ENCODE data around the gene RAB11FIP3. TPM values are rescaled to one million over a fixed set of nuclear protein-coding genes. Genes with fewer than 3 reads are reported as not detected.

Gene RAB11FIP3
- polyA plus RNA-seq, 1 of the 3 experiments (the other 2 are of a cell fraction): 24.8 TPM

DNA sequence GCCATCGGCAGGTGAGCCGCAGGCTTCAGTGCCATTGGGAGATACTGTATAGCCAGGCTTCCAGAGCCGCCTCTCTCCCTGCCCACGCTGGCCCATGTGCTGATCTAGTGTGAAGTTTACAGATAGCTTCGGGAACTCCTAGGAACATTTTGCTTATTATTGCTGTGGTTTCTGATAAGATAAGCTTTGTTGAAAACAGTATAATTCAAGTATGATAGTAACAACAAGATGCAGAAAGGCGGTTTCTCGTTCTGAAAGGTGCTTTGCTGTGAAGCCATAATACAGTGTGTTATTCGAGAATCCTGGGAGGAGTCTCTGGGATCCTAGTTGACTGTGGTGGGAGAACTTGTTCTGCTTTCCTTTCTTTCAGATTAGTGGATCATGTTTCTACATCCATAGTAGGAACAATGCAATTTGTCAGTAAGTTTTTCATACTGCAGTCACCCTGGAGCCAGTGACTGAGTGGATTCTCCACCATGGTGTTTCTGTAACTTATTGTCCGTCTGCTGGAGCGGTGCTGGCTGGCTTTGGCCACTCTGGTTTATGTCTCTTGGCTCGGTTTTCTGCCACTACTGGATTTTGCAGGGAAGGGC, 31.5 kb downstream of the RAB11FIP3 start:
- Histone ChIP-seq H3K4me1 (ENCODE audit: control insufficient read depth in 1 of 2, insufficient read depth in 2 of 2, low read depth in 1 of 2, low read length in 1 of 2) (peaks cover 10 to 12% of the 10 kb centered on the region in 2 experiments; a peak in 2 of 4 replicates), H3K4me2 (0 out of 2 replicates have a peak overlapping the region, but pooled peaks have one; percentile 25), H3K27me3 (ENCODE audit: insufficient read depth) (no peaks in the 10 kb centered on the region), H3K79me2 (ENCODE audit: insufficient read depth) (peaks cover 62% of the 10 kb centered on the region), H3K9me2 (no peaks in the 10 kb centered on the region), H3F3A (replicated peaks; ENCODE audit: insufficient read depth) (peaks cover 14% of the 10 kb centered on the region), H3K36me3 (replicated peaks in 1 of 2; ENCODE audit: control insufficient read depth in 1 of 2, insufficient read depth in 2 of 2, low read length in 1 of 2) (peaks cover 2 to 6% of the 10 kb centered on the region in 2 experiments), H3K9ac (no peak overlapping the region), H2AFZ (ENCODE audit: low read depth) (no peak overlapping the region), H3K27ac (ENCODE audit: low read depth in 2 of 2, low read length in 1 of 2) (peak overlapping the region; percentile 31 to 47; a peak in 3 of 4 replicates), H4K20me1 (ENCODE audit: insufficient read depth) (peaks cover 29% of the 10 kb centered on the region; the same call in 1 of the 2 replicates), H3K4me3 (ENCODE audit: low read depth in 2 of 2, low read length in 1 of 2) (no peak overlapping the region), H3K9me3 (no peaks in the 10 kb centered on the region)
- WGBS (ENCODE audit: low lambda C conversion rate): 72% methylated on average over 11 of the region's 11 CpGs
- TF ChIP-seq TAF1 (IDR thresholded peaks at IDR 0.05; ENCODE audit: borderline replicate concordance, low read depth, low read length) (no peak), NFIC (IDR thresholded peaks at IDR 0.05; ENCODE audit: borderline replicate concordance) (no peak), FOXM1 (IDR thresholded peaks at IDR 0.05; ENCODE audit: low read depth) (no peak), SIN3A (IDR thresholded peaks at IDR 0.05; ENCODE audit: borderline replicate concordance, low read depth, low read length) (no peak), MEF2A (IDR thresholded peaks at IDR 0.05; ENCODE audit: borderline replicate concordance, low read depth) (no peak), EP300 (IDR thresholded peaks at IDR 0.05; ENCODE audit: borderline replicate concordance in 1 of 2, low read depth in 1 of 2, low read length in 1 of 2) (no peak), CHD2 (IDR thresholded peaks at IDR 0.05; ENCODE audit: low read length, partially characterized antibody) (no peak), GABPA (IDR thresholded peaks at IDR 0.05; ENCODE audit: low read depth) (no peak), RFX5 (IDR thresholded peaks at IDR 0.05; ENCODE audit: low read length) (no peak), YY1 (IDR thresholded peaks at IDR 0.05; ENCODE audit: low read depth) (no peak), MXI1 (IDR thresholded peaks at IDR 0.05; ENCODE audit: low read depth, low read length) (no peak), RCOR1 (IDR thresholded peaks at IDR 0.05; ENCODE audit: low read length) (no peak)
- TF ChIP-seq, protein P1, sequence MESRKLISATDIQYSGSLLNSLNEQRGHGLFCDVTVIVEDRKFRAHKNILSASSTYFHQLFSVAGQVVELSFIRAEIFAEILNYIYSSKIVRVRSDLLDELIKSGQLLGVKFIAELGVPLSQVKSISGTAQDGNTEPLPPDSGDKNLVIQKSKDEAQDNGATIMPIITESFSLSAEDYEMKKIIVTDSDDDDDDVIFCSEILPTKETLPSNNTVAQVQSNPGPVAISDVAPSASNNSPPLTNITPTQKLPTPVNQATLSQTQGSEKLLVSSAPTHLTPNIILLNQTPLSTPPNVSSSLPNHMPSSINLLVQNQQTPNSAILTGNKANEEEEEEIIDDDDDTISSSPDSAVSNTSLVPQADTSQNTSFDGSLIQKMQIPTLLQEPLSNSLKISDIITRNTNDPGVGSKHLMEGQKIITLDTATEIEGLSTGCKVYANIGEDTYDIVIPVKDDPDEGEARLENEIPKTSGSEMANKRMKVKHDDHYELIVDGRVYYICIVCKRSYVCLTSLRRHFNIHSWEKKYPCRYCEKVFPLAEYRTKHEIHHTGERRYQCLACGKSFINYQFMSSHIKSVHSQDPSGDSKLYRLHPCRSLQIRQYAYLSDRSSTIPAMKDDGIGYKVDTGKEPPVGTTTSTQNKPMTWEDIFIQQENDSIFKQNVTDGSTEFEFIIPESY (IDR thresholded peaks at IDR 0.05; ENCODE audit: borderline replicate concordance, low read depth): no peak
- POLR2A ChIA-PET: no interaction called here
- peak; percentile 38 for DNase-seq
- CTCF ChIA-PET: interaction anchor here (0.7 to 0.8 kb wide), 2 partner anchors 11 to 12 kb away, joined by 3 read pairs; no protein-coding TSS in a partner anchor

- H3K4me2 ChIP-seq: no peak overlapping the region
- H3K79me2 ChIP-seq (ENCODE audit: insufficient read depth): peaks cover 61% of the 10 kb centered on the region
- no peak for TF ChIP-seq SMC3 (IDR thresholded peaks at IDR 0.05; ENCODE audit: low read depth, low read length)
- peaks cover 5 to 6% of the 10 kb centered on the region in 2 experiments for H3K36me3 ChIP-seq (replicated peaks in 1 of 2; ENCODE audit: control insufficient read depth in 1 of 2, insufficient read depth in 2 of 2, low read length in 1 of 2)
- no peaks in the 10 kb centered on the region for H3K9me3 ChIP-seq
- CTCF ChIA-PET: interaction anchor here (0.7 kb wide), 1 partner anchor 13 kb away, joined by 3 read pairs; no protein-coding TSS in a partner anchor
- no peaks in the 10 kb centered on the region for H3K9me2 ChIP-seq
- POLR2A ChIA-PET: no interaction called here
- no peaks in the 10 kb centered on the region for H3K27me3 ChIP-seq (ENCODE audit: insufficient read depth)
- 91% methylated on average over 7 of the region's 14 CpGs for WGBS (ENCODE audit: low lambda C conversion rate)
- H3K4me3 ChIP-seq (ENCODE audit: low read depth in 2 of 2, low read length in 1 of 2): no peak overlapping the region
- H3F3A ChIP-seq (replicated peaks; ENCODE audit: insufficient read depth): peaks cover 14% of the 10 kb centered on the region
- no peak overlapping the region for H2AFZ ChIP-seq (ENCODE audit: low read depth)
- H4K20me1 ChIP-seq (ENCODE audit: insufficient read depth): peaks cover 29% of the 10 kb centered on the region; the same call in 1 of the 2 replicates
- peak; percentile 53 for DNase-seq
- H3K4me1 ChIP-seq (ENCODE audit: control insufficient read depth in 1 of 2, insufficient read depth in 2 of 2, low read depth in 1 of 2, low read length in 1 of 2): peaks cover 10 to 12% of the 10 kb centered on the region in 2 experiments; a peak in 2 of 4 replicates
- peak overlapping the region; percentile 31 to 47; a peak in 3 of 4 replicates for H3K27ac ChIP-seq (ENCODE audit: low read depth in 2 of 2, low read length in 1 of 2)
- H3K9ac ChIP-seq: no peak overlapping the region
Observed at GRCh38 chr16:457732-458400, 32.4 kb downstream of the RAB11FIP3 start.
